Cardiac muscle cell (in vitro differentiated cells and primary cell): ENCODE measurements around the gene TMEM247. TPM values are rescaled to one million over a fixed set of nuclear protein-coding genes. Genes with fewer than 3 reads are reported as not detected.
A peak's percentile ranks its signal among the peaks of the same experiment; 100 is the strongest.
"Not testable (repeated sequence)": the region's sequence is repeated elsewhere in the genome, so short reads cannot be mapped to it uniquely, and the experiment has no call there.

Source experiments
- DNase-seq, 2 donors: peaks; one replicate each; pipeline versions ENCODE4 v3.0.0 to v3.0.0-alpha.2; 2010 to 2017; ENCODE audit warnings: low read depth in 1 of 2, low spot score in 1 of 2
- H3K27ac ChIP-seq: fragments of 200-600 bp; sonication (generic); 2 replicates; pipeline ENCODE4 v1.5.1; 2016
- H3K27me3 ChIP-seq: fragments of 200-600 bp; sonication (generic); 2 replicates; pipeline ENCODE4 v1.6.0; 2016; ENCODE audit warnings: control low read depth
- H3K36me3 ChIP-seq: fragments of 200-600 bp; sonication (generic); 2 replicates; pipeline ENCODE4 v1.5.1; 2016; ENCODE audit warnings: control low read depth
- H3K4me1 ChIP-seq: fragments of 200-600 bp; sonication (generic); 2 replicates; pipeline ENCODE4 v1.8.1; 2017; ENCODE audit warnings: low read depth, mild to moderate bottlenecking, mixed run types
- H3K4me3 ChIP-seq: fragments of 200-600 bp; sonication (generic); 2 replicates; pipeline ENCODE4 v1.5.1; 2016; ENCODE audit warnings: mild to moderate bottlenecking
- H3K9me3 ChIP-seq: fragments of 200-600 bp; sonication (generic); 2 replicates; pipeline ENCODE4 v1.5.1; 2017; ENCODE audit warnings: low read depth, mild to moderate bottlenecking, control low read depth
- CTCF ChIP-seq: IDR thresholded peaks from 2 replicates; pipeline ENCODE4 v1.5.1; 2012; ENCODE audit warnings: low read depth, mild to moderate bottlenecking, low read length
- polyA plus RNA-seq: library from polyadenylated mRNA; unstranded; fragments of >200 nt; fragmentation: Nextera tagmentation; extraction: Ambion mirVana; gene quantifications from 2 replicates; pipeline ENCODE4 v1.2.1, GENCODE V29; 2016
- total RNA-seq: library from RNA; depleted of rRNA; stranded (reverse); fragments of >200 nt; gene quantifications from 2 replicates; pipeline ENCODE4 v1.2.3, GENCODE V29; 2016

Gene TMEM247
- total and polyA plus RNA-seq, 2 experiments from 2014 or later = not detected

- H3K4me1 ChIP-seq = no peaks in the 10 kb centered on the region
- no peaks in the 10 kb centered on the region for H3K36me3 ChIP-seq
- no peak overlapping the region for H3K27ac ChIP-seq
- no peak for TF ChIP-seq CTCF
- H3K27me3 ChIP-seq = no peaks in the 10 kb centered on the region
- DNase-seq = no peak
- no peaks in the 10 kb centered on the region for H3K9me3 ChIP-seq
- no peak overlapping the region for H3K4me3 ChIP-seq
Observed at GRCh38 chr2:46471697-46472096, 7.7 kb upstream of the TMEM247 start.

GRCh38 chr2:46472165-46472564, 7.2 kb upstream of the TMEM247 start:
- not testable (repeated sequence) for H3K36me3 ChIP-seq, H3K27ac ChIP-seq, H3K4me1 ChIP-seq, H3K9me3 ChIP-seq, H3K27me3 ChIP-seq, DNase-seq, H3K4me3 ChIP-seq

- H3K4me1 ChIP-seq, DNase-seq, H3K36me3 ChIP-seq, H3K4me3 ChIP-seq, H3K27me3 ChIP-seq, H3K9me3 ChIP-seq, H3K27ac ChIP-seq: not testable (repeated sequence)
Observed at GRCh38 chr2:46477462-46477861, 1.9 kb upstream of the TMEM247 start.

- H3K4me1 ChIP-seq = no peaks in the 10 kb centered on the region
- H3K27me3 ChIP-seq = no peaks in the 10 kb centered on the region
- no peak overlapping the region for H3K4me3 ChIP-seq
- no peaks in the 10 kb centered on the region for H3K36me3 ChIP-seq
- no peak overlapping the region for H3K27ac ChIP-seq
- no peaks in the 10 kb centered on the region for H3K9me3 ChIP-seq
- DNase-seq = no peak
- TF ChIP-seq CTCF = no peak
Observed at GRCh38 chr2:46477925-46478324, 1.4 kb upstream of the TMEM247 start.

GRCh38 chr2:46480562-46480961, 1.2 kb downstream of the TMEM247 start:
- Histone ChIP-seq H3K9me3 (no peaks in the 10 kb centered on the region), H3K27ac (no peak overlapping the region), H3K27me3 (no peaks in the 10 kb centered on the region), H3K36me3 (no peaks in the 10 kb centered on the region), H3K4me3 (no peak overlapping the region), H3K4me1 (no peaks in the 10 kb centered on the region)
- TF ChIP-seq CTCF = no peak
- no peak for DNase-seq

- no peaks in the 10 kb centered on the region for H3K9me3 ChIP-seq
- no peak overlapping the region for H3K27ac ChIP-seq
Observed at GRCh38 chr2:46481198-46482193, 2.1 kb downstream of the TMEM247 start.

More at GRCh38 chr2:46481198-46482193, 2.1 kb downstream of the TMEM247 start:
- Histone ChIP-seq H3K36me3 (no peaks in the 10 kb centered on the region), H3K4me3 (no peak overlapping the region), H3K4me1 (no peaks in the 10 kb centered on the region), H3K27me3 (no peaks in the 10 kb centered on the region)
- no peak for TF ChIP-seq CTCF
- peak in 1 of 2 donors; percentile 79 for DNase-seq
